ENCODE measurements around the gene NCCRP1.

NCCRP1 gene, protein sequence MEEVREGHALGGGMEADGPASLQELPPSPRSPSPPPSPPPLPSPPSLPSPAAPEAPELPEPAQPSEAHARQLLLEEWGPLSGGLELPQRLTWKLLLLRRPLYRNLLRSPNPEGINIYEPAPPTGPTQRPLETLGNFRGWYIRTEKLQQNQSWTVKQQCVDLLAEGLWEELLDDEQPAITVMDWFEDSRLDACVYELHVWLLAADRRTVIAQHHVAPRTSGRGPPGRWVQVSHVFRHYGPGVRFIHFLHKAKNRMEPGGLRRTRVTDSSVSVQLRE

DNA sequence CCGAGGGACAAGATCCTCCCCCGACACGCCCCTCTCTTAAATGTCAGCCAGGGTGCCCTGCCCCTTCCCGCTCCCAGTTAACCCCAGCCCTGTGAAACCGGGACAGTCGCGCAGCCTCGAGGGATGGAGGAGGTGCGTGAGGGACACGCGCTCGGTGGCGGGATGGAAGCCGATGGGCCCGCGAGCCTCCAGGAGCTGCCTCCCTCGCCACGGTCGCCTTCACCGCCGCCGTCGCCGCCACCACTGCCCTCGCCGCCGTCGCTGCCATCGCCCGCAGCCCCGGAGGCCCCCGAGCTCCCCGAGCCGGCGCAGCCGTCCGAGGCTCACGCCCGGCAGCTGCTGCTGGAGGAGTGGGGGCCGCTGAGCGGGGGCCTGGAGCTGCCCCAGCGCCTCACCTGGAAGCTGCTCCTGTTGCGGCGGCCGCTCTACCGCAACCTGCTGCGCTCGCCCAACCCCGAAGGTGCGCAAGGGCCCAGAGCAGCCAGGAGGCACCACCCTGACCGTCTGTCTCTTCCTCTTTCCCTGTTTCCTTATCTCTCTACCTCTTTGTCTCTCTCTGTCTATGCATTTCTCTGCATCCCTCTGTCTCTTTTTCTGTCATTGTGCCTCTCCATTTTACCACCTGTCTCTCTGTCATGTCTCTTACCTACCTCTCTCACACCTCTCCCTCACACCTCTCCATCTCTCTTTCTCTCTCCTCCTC, at the start of gene NCCRP1:
NCCRP1 (plus strand) TSS at position 105 of the 703 bp plus-strand sequence; CDS start at position 124, 19 bp downstream.
- FAIRE-seq (no peak), DNase-seq (ENCODE audit: low spot score) (no peak)

DNA sequence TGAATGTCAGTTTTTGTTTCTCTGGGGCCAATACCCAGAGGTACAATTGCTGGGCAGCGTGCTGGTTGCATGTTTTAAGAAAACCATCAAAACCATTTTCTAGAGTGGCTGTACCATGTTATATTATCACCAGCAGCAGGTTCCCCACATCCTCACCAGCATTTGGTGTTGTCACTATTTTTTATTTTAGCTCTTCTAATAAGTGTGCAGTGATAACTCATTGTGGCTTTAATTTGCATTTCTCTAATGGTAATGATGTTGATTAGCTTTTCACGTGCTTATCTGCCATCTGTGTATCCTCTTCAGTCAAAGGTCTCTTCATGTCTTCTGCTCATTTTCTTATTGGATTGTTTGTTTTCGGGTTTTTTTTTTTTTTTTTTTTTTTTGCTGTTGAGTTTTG, 49.3 kb upstream of the NCCRP1 start:
- no peak for FAIRE-seq
- no peak for DNase-seq (ENCODE audit: low spot score)

DNA sequence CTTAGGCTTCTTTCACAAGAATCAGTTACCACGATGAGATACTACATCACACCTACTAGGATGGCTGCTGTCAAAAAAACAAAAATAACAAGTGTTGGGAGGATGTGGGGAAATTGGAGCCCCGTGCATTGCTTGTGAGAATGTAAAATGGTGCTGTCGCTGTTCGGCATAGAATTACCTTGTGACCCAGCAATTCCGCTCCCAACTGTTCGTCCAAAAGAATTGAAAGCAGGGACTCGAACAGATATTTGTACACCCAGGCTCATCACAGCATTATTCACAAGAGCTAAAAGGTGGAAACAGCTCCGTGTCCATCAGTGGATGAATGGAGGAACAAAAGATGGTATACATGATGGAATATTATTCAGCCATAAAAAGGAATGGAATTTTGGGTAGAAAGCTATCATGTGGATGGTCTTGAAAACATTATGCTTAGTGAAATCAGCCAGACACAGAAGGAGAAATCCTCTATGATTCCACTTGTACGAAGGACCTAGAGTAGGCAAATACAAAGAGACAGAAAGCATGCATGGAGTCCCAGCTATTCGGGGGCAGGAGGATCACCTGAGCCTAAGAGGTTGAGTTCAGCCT, 47.7 kb upstream of the NCCRP1 start:
- FAIRE-seq (no peak), DNase-seq (ENCODE audit: low spot score) (no peak)

DNA sequence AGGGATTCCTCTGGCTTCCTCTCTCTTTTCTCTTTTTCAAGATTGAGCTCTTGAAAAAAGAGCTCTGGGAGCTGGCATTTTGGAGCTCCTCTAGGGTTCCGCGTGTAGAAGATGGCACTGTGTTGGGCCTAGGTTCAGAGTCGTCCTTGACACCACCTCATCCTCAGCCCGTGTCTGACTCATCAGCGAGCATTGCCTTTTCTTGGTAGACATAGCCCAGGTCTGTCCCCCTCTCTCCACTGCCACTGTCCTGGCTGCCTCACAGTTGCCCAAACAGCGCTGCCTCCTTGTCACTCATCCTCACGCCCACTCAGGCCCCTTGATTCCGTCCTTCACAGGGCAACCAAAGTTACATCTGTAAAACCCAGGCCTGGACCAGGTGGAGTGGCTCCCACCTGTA, 46.5 kb upstream of the NCCRP1 start:
- DNase-seq (ENCODE audit: low spot score) (no peak), FAIRE-seq (no peak)

DNA sequence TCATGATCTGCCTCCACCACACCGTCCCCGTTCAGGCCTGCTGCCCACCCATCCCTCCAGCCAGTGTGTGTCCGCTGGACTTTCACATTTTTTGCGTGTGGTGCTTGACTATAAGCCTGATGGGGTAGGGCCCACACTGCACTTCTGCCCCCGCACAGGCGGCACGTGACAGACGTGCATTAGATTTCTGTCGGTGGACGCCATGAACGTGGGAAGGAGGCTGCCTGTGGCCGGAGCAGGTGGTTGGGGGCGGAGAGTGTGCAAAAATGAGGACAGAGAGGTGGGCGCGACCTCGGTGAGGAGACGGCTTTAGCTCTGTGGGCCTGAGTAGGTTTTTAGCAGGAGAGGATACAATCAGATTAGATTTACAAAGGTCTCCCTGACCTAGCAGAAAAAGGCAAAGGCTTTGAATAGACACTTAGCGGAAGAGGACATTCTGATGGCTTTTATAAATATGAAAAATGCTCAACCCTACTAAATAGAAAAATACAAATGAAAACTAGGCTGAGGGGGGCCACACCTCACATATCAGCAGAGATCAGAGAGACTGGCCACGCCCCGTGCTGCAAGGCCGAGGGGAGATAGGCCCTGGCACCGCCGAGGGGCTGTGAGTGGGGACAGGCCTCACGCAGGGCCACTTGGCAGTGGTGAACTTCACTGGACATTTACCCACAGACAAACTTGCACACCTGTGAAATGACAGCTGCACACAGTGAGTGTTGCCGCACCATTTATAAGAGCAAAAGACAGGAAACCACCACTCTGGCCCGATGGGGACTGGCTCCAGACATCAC, 45.8 kb upstream of the NCCRP1 start:
- FAIRE-seq (no peak), DNase-seq (ENCODE audit: low spot score) (no peak)

DNA sequence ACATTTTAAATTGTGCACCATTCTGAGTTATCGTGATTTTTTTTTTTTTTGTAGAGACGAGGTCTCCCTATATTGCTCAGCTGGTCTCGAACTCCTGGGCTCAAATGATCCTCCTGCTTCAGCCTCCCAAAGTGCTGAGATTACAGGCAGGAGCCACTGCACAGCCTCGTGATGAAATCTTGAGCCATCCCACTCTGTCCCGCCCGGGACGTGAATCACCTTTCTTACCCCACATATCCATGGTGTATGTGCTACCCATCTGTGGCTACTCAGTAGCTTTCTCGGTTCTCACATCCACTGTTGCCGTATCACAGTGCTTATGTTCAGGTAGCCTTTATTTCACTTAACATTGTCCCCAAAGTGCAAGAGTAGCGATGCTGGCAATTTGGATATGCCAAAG, 44.7 kb upstream of the NCCRP1 start:
- FAIRE-seq = no peak
- no peak for DNase-seq (ENCODE audit: low spot score)

DNA sequence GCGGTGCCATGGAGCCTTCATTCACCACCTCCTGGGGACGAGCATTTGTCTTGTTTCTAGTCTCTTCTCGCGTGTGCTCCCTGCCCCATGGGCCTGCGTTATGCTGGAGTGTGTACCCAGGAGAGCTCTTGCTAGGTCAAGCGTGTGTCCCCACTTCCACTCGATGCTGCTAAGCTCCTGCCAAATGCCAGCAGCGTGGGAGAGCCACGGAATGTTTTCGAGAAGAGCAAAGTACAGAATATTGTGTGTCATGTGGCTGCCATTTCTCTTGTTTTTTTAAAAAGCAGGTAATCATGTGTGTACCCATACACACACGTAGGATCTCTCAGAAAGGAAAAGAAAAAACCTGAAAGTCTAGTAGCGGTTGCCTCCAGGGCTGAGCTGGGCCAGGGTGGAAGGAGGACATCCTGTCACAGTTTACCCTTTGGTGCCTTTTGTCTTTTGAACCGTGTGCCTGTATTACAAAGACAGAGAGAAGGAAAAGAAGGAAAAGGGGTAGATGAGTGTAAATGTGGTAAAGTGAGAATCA, 42.6 kb upstream of the NCCRP1 start:
- no peak for DNase-seq (ENCODE audit: low spot score)
- no peak for FAIRE-seq

DNA sequence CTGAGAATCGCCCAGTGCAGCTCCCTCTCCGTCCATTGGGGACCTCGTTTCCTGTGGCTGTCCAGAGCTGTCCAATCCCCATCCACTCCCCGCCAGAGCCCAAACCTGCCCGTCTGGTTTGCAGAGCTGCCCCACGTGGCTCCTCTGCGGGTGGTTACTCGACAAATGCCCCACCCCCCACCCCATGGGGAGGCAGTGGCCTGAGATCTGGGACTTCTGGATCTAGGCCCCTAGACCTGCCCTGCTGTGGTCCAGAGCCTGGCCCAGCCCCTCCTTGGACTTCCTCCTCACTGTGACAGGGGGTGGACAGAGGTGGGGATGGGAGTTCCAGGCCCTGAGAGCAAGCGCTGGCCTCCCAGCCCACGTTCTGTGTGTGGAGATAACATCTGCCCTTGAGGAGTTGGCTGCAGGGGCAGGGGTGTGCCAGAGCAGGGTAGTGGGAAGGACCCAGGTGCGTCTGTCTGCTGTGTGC, 42.1 kb upstream of the NCCRP1 start:
- DNase-seq (ENCODE audit: low spot score) = no peak
- no peak for FAIRE-seq

DNA sequence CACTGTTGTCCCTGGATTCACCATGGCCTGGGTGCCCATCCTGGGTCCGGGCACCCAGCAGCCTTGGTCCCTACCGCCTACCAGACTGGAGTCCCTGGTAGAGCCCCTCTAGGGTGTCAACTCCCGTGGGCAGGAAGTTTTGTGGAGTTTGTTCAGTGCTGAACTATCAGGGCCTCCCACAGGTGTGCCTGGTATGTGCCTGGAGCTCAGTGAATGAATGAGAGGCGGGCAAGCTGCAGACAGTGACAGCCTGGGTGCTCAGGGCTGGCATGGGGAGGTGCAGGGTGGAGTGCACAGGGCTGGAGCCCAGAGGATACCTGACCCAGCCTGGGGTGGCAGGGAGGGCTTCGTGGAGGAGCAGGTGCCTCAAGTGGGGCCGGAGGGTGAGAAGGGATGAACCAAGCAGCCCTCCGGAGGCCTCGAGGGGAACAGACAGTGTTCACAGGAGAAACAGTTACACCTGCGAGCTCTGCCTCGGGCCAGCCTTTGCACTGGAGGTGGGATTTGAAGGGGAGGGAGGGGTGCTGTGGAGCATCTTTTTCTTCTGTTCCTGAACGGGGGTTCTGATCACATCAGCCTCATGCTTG, 41.6 kb upstream of the NCCRP1 start:
- FAIRE-seq (no peak), DNase-seq (ENCODE audit: low spot score) (no peak)

DNA sequence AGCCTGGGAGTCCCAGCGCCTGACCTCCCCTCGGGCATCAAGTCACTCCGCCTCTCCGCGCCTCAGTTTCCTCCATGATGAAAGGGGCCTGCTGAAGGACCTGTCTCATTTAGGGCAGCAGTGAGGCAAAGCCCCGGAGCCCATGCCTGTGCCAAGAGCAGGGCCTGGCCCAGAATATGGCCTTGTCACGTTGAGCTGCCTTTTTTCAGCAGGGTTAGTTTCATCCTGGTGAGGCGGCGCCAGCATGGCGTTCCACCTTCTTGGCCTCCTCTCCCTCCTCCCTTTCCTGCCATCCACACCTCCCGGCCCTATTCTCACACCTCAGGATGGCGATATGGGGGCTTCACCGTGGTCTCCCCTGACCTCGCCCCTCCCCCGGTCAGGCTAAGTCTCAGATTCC, 41.0 kb upstream of the NCCRP1 start:
- DNase-seq (ENCODE audit: low spot score) = no peak
- no peak for FAIRE-seq

DNA sequence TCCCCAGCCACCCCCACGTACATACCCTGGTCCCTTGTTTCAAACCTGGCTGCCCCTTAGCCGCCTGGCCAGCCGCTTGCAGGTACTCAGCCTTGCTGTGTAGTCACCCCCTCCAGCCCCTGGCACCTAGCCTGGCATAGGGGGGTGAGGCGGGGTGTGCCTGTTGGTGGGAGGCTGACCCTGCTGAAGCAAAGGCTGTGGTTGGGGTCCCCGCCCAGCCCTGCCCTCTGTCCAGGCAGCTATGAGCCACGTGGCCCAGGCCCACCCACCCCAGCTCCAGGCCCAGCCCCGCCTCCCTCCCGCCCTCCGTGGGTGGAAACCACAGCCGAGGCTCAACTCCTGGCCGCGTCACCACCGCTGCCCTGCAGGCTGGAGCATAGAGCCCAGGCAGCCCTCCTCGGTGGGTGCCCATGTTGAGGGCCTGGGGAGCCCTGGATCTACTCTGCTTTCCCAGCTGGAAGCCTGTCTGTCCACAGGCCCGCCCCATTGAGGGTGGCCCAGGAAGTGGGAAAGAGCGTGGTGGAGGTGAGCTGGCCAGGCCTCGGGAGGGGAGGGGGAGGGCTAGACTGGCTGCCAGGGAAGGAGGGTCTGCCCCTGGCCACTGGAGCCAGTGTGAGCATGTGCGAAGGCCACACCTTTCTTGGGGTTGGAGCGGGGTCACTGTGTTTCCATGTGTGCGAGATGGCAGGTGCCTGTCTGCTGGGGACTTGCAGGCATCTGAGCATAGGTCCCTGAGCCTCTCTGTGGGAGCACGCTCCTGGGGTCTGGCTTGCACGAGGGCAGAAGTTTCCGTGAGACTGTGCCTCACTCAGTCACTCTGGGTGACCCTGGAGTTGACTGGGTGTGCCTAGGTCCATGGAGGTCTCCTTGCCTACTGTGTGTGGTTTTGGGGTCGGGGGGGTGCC, 40.2 kb upstream of the NCCRP1 start:
- DNase-seq (ENCODE audit: low spot score) (peak; percentile 38), FAIRE-seq (peak; percentile 42)

DNA sequence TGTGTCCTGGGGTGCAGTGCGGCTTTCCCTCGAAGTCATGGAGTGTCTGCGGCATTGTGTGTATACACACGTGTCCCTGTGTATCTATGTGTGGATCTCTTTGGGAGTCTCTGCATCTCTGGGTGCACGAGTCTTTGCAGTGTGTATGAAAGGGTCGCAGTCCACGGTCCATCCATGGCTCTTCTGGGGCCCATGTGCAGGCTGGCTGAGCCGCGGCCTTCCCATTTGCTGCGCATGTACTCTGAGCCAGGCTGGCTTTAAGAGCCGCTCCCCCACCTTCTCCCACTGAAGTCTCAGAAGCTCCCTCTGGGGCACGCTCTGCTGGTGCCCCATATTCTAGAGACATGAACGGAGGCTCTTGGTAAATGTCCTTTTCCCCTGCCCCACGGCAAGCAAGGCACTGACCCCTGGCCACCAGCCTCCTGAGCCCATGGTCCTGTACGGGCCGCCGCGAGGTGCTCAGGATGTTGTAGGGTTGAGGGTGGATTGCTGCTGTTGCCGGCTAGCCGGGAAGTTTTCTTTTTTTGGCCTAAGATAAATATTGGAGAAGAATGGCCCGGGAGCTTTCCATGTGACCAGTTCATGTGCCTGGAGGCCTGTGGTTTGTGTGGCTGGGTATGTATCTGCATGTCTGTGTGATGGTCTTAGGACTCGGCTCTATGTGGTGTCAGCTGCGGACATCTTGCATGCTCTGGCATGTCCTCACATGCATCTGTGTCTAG, 39.3 kb upstream of the NCCRP1 start:
- no peak for FAIRE-seq
- DNase-seq (ENCODE audit: low spot score) = no peak

DNA sequence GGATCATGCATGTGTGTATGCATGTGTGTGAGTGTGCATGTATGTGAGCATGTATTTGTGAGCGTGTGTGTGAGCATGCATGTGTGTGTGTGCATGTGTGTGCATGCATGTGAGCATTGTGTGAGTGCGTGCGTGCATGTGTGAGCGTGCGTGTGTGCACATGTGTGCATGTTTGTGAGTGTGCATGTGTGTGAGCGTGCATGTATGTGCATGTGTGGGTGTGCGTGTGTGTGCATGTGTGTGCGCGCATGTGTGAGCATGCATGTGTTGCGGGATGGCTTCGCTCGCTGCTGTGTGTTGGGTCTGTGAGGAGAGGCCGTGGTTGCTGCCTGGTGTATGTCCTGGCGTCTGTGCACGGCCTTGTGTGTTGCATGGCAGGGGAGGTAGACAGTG, 38.8 kb upstream of the NCCRP1 start:
- FAIRE-seq (peak; percentile 96), DNase-seq (ENCODE audit: low spot score) (no peak)

DNA sequence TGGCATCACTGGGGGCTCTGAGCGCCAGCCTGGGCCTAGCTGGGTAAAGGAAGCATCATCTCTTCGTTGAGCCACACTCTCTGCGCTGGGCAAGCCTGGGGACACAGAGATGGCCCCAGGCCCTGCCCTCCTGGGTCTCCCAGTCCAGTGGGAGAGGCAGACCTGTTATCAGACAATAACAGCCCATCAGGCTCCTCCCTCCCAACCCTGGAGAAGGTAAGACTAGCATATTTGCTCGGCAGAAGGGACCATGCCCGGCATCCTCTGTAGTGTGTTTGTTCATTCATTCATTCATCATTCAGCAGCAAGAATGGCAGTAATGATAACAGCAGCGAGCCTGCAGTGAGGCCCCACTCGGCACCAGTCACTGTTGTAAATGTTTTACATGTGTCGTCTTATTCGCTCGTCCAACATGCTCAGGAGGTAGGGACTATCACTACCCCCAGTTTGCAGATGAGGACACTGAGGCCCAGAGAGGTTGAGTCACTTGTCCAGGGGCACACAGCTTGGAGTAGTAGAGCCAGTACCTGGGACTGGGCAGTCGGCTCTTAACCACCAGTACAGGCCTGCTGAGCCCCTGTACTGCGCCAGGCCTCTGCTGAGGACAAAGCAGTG, 38.0 kb upstream of the NCCRP1 start:
- DNase-seq (ENCODE audit: low spot score) (no peak), FAIRE-seq (no peak)

DNA sequence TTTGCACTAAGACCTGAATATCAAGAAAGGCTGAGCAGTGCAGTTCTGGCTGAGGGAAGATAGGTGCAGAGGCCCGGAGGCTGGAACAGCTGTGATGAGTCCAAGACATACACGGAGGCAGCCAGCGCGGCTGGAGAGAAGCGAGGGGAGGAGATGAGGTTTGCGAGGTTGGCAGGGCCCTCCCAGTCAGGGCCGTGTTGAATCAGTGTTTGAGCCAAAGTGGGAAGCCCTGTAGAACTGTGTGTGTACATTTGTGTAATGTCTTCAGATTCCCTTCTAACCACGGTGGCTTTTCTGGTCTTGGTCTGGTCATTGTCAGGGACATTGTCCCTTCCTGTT, 36.3 kb upstream of the NCCRP1 start:
- DNase-seq (ENCODE audit: low spot score) (no peak), FAIRE-seq (no peak)

DNA sequence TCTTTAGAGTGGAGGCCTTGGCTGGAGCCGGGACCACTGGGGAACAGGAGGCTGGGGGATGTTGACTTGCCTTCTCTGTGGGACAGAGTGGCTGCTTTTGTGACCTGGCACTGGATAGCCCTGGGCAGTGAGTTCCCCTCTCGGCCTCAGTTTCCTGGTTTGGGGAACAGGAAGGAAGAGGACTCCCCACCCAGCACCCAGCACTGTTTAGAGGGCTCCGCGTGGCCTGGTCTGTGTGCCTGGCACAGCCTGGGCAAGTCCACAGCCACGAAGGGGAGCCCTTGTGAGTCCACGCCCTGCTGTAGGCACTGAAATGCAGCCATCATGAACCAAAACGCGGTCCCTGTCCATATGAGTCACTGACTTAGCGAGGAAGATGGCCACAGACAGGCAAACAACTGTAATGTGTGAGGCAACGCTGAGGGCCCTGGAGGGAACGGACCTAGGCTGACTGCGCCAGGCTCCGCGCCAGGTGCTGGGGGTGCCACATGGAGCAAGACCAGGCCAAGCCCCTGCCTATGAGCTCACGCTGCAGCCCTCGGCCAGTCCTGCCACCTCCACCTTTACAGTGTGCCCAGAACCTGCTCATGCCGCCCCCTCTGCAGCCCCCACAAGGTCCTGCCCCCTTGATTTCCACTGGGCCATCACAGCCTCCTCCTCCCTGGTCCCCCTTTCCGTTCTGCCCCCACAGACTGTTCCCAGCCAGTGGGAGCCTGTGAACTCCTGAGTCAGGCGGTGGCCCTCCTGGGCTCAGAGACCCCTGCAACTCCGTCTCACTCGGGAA, 35.7 kb upstream of the NCCRP1 start:
- no peak for DNase-seq (ENCODE audit: low spot score)
- no peak for FAIRE-seq

DNA sequence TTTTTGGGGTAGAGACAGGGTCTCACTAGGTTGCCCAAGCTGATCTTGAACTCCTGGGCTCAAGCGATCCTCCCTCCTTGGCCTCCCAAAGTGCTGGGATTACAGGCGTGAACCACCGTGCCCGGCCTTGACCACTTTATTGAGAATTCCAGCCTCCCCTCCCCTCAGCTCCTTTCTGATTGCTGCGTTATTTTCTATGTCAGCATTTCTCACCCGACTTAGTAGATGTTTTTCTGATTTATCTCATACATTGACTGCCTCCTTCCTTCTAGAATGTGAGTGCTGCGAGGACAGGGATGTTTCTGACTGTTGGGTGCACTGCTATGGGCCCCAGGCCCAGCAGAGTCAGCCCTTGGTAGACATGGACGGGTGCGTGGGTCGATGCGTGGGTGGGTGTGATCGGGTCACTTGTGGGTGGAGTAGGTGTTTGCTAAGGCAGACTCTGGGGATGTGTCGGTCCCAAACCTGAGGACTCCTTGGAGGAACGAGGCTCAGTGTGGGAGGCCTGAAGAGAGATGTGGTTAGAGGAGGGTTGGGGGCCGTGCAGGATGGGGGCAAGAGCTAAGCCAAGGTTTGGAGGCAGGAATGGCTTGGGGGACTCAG, 34.2 kb upstream of the NCCRP1 start:
- no peak for DNase-seq (ENCODE audit: low spot score)
- FAIRE-seq = no peak

DNA sequence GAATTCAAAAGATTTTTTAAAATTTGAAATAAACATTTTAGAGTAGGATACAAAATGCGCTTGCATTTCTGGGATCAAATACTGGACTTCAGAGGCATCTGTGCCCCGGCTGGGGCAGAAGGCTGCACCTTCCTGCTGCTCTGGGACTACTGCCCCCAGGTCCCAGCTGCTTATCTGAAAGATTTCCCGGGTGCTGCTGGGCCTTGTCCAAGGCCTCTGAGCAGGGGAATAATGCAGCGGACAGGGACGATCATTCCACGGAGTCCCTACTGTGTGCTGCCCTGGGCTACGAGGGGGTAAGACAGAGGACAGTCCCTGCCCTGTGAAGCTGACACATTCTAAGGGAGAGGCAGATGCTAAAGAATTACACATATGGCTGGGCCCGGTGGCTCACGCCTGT, 33.1 kb upstream of the NCCRP1 start:
- no peak for DNase-seq (ENCODE audit: low spot score)
- FAIRE-seq = no peak
